Keratinocyte (primary cell): ENCODE data around the gene NDUFAF8.

Experiments
- EZH2 ChIP-seq: IDR thresholded peaks from one replicate; pipeline ENCODE4 v1.6.1; 2012; ENCODE audit warnings: inconsistent platforms, mild to moderate bottlenecking, low read length, moderate library complexity
- TF ChIP-seq, protein P1 (sequence below), 3 experiments: IDR thresholded peaks in 1 of 3; conservative IDR thresholded peaks in 1 of 3; optimal IDR thresholded peaks in 1 of 3; 2 replicates in 2 of 3; 3 replicates in 1 of 3; pipeline versions ENCODE3 to v1.5.1; 2011; ENCODE audit warnings: low read length in 3 of 3, mild to moderate bottlenecking in 3 of 3, moderate library complexity in 2 of 3, control low read depth in 1 of 3, inconsistent platforms in 1 of 3; ENCODE audit not compliant: insufficient read depth in 2 of 3; ENCODE audit errors: extremely low read depth in 1 of 3

DNA sequence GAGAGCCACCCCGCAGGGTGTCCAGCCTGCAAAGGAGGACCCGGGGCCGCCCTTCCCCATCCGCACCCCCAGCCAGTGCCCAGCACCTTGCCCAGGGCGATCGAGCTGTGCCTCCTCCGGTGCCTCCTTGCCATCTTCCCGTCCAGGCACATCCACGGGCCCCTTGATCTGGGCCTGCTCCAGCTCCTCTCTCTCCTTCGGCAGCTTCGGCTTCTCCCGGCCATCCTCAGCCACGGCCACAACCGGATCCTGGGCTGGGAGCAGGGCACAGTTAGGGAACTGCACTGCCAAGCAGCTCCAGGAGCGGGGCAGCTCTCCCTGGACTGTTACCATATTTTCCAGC is 13.8 kb downstream of the NDUFAF8 start:
- TF ChIP-seq, protein P1, sequence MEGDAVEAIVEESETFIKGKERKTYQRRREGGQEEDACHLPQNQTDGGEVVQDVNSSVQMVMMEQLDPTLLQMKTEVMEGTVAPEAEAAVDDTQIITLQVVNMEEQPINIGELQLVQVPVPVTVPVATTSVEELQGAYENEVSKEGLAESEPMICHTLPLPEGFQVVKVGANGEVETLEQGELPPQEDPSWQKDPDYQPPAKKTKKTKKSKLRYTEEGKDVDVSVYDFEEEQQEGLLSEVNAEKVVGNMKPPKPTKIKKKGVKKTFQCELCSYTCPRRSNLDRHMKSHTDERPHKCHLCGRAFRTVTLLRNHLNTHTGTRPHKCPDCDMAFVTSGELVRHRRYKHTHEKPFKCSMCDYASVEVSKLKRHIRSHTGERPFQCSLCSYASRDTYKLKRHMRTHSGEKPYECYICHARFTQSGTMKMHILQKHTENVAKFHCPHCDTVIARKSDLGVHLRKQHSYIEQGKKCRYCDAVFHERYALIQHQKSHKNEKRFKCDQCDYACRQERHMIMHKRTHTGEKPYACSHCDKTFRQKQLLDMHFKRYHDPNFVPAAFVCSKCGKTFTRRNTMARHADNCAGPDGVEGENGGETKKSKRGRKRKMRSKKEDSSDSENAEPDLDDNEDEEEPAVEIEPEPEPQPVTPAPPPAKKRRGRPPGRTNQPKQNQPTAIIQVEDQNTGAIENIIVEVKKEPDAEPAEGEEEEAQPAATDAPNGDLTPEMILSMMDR (optimal IDR thresholded peaks at IDR 0.05 in 1 of 3, IDR thresholded peaks at IDR 0.05 in 1 of 3, conservative IDR thresholded peaks at IDR 0.05 in 1 of 3; ENCODE audit: extremely low read depth in 1 of 3, insufficient read depth in 2 of 3, low read length in 3 of 3), result no peak
- TF ChIP-seq EZH2, result no peak
